ENCODE data around the gene GPR152. TPM values are rescaled to one million over a fixed set of nuclear protein-coding genes. Genes with fewer than 3 reads are reported as not detected.

The GPR152 gene
- total RNA-seq, 1 donor from 2014 or later: not detected

- Histone ChIP-seq H4K20me1 (ENCODE audit: insufficient read depth, low read length) (no peaks in the 10 kb centered on the region), H3K4me2 (ENCODE audit: low read length) (no peak overlapping the region), H3K9ac (ENCODE audit: low read length) (no peak overlapping the region), H2AFZ (ENCODE audit: low read depth, low read length) (no peak overlapping the region), H3K36me3 (ENCODE audit: insufficient read depth, low read length) (no peaks in the 10 kb centered on the region), H3K27ac (ENCODE audit: low read depth, low read length) (no peak overlapping the region), H3K9me3 (ENCODE audit: insufficient read depth, low read depth, low read length) (no peaks in the 10 kb centered on the region), H3K4me3 (ENCODE audit: insufficient read depth, low read depth, low read length) (no peak overlapping the region), H3K79me2 (ENCODE audit: insufficient read depth, low read length) (no peaks in the 10 kb centered on the region), H3K4me1 (ENCODE audit: insufficient read depth, low read length) (peaks cover 4% of the 10 kb centered on the region), H3K27me3 (ENCODE audit: insufficient read depth, low read length) (peaks cover 21% of the 10 kb centered on the region)
- no peak overlapping the region for H3K27ac Mint-ChIP-seq (ENCODE audit: unreplicated experiment)
- H3K27me3 Mint-ChIP-seq (ENCODE audit: low read depth, unreplicated experiment): peaks cover 28% of the 10 kb centered on the region
- FAIRE-seq (no peak), DNase-seq (ENCODE audit: low read depth) (no peak)
- peaks cover 2% of the 10 kb centered on the region for H3K36me3 Mint-ChIP-seq (ENCODE audit: low read depth, unreplicated experiment)
- H3K9me3 Mint-ChIP-seq (ENCODE audit: unreplicated experiment): no peaks in the 10 kb centered on the region
- peaks cover 4% of the 10 kb centered on the region for H3K4me1 Mint-ChIP-seq (ENCODE audit: low read depth, unreplicated experiment)
- H3K4me3 Mint-ChIP-seq (ENCODE audit: unreplicated experiment): no peak overlapping the region
- TF ChIP-seq CTCF (IDR thresholded peaks at IDR 0.05; ENCODE audit: insufficient read depth, low read depth, low read length): no peak
- TF ChIP-seq EZH2 (IDR thresholded peaks at IDR 0.05; ENCODE audit: insufficient read depth, low read length): no peak
These were observed 39.9 kb downstream of the GPR152 start for GRCh38 chr11:67412495-67413179.

GRCh38 chr11:67411785-67412152 is 40.8 kb downstream of the GPR152 start:
- no peaks in the 10 kb centered on the region for H3K36me3 ChIP-seq (ENCODE audit: insufficient read depth, low read length)
- H3K4me3 ChIP-seq (ENCODE audit: insufficient read depth, low read depth, low read length): no peak overlapping the region
- H3K36me3 Mint-ChIP-seq (ENCODE audit: low read depth, unreplicated experiment): peaks cover 4% of the 10 kb centered on the region
- H3K4me1 ChIP-seq (ENCODE audit: insufficient read depth, low read length): peaks cover 2% of the 10 kb centered on the region
- FAIRE-seq (no peak), DNase-seq (ENCODE audit: low read depth) (no peak)
- no peak overlapping the region for H3K4me3 Mint-ChIP-seq (ENCODE audit: unreplicated experiment)
- H3K4me2 ChIP-seq (ENCODE audit: low read length): no peak overlapping the region
- H3K9ac ChIP-seq (ENCODE audit: low read length): no peak overlapping the region
- no peaks in the 10 kb centered on the region for H3K9me3 Mint-ChIP-seq (ENCODE audit: unreplicated experiment)
- no peak overlapping the region for H2AFZ ChIP-seq (ENCODE audit: low read depth, low read length)
- TF ChIP-seq EZH2 (IDR thresholded peaks at IDR 0.05; ENCODE audit: insufficient read depth, low read length) (no peak), CTCF (IDR thresholded peaks at IDR 0.05; ENCODE audit: insufficient read depth, low read depth, low read length) (no peak)
- no peaks in the 10 kb centered on the region for H3K9me3 ChIP-seq (ENCODE audit: insufficient read depth, low read depth, low read length)
- H3K27me3 Mint-ChIP-seq (ENCODE audit: low read depth, unreplicated experiment): peaks cover 29% of the 10 kb centered on the region
- no peaks in the 10 kb centered on the region for H4K20me1 ChIP-seq (ENCODE audit: insufficient read depth, low read length)
- peaks cover 4% of the 10 kb centered on the region for H3K4me1 Mint-ChIP-seq (ENCODE audit: low read depth, unreplicated experiment)
- no peak overlapping the region for H3K27ac Mint-ChIP-seq (ENCODE audit: unreplicated experiment)
- peaks cover 21% of the 10 kb centered on the region for H3K27me3 ChIP-seq (ENCODE audit: insufficient read depth, low read length)
- H3K79me2 ChIP-seq (ENCODE audit: insufficient read depth, low read length): no peaks in the 10 kb centered on the region
- H3K27ac ChIP-seq (ENCODE audit: low read depth, low read length): no peak overlapping the region
